Suppressor macrophage treated with lipopolysaccharide for 1 hour (primary cell): ENCODE data around the gene UNC45A.

Experiments used
- DNase-seq, 3 donors: peaks; one replicate each; pipeline ENCODE4 v3.0.0-alpha.2; 2020 to 2022

UNC45A gene

GRCh38 chr15:90946941-90947576 lies 12.0 kb downstream of the UNC45A start:
- DNase-seq, result no peak

GRCh38 chr15:90947577-90948357 lies 12.7 kb downstream of the UNC45A start:
- DNase-seq, result no peak

- DNase-seq, result no peak
Measured at GRCh38 chr15:90948506-90948905, 13.4 kb downstream of the UNC45A start.

GRCh38 chr15:90949979-90950675 lies 15.0 kb downstream of the UNC45A start:
- no peak for DNase-seq

GRCh38 chr15:90950676-90951075 lies 15.6 kb downstream of the UNC45A start:
- no peak for DNase-seq

- DNase-seq, result no peak
Measured at GRCh38 chr15:90952901-90953677, 18.0 kb downstream of the UNC45A start.

GRCh38 chr15:90953947-90954711 lies 19.0 kb downstream of the UNC45A start:
- no peak for DNase-seq

GRCh38 chr15:90954712-90955623 lies 19.9 kb downstream of the UNC45A start, which contains the start of gene RCCD1:
Gene RCCD1, plus strand, starts transcription at chr15:90954884. Its CDS starts 1,851 bp downstream, at chr15:90956735.
- DNase-seq, result peak; percentile 96 to 97 (median 97)

- DNase-seq, result no peak
Measured at GRCh38 chr15:90955624-90956273, 20.7 kb downstream of the UNC45A start.

- DNase-seq, result peak; percentile 73 to 91 (median 73)
Measured at GRCh38 chr15:90956274-90957030, 21.4 kb downstream of the UNC45A start.

GRCh38 chr15:90957031-90957790 lies 22.1 kb downstream of the UNC45A start:
- DNase-seq, result peak in 1 of 3 donors; percentile 25

- DNase-seq, result no peak
Measured at GRCh38 chr15:90957791-90958190, 22.7 kb downstream of the UNC45A start.

GRCh38 chr15:90959028-90959595 lies 24.0 kb downstream of the UNC45A start:
- DNase-seq, result no peak

- no peak for DNase-seq
Measured at GRCh38 chr15:90959894-90960293, 24.8 kb downstream of the UNC45A start.

- no peak for DNase-seq
Measured at GRCh38 chr15:90960298-90961091, 25.4 kb downstream of the UNC45A start.

GRCh38 chr15:90962021-90962420 lies 26.9 kb downstream of the UNC45A start:
- DNase-seq, result no peak

- DNase-seq, result no peak
Measured at GRCh38 chr15:90966262-90966661, 31.2 kb downstream of the UNC45A start.

GRCh38 chr15:90967206-90967605 lies 32.1 kb downstream of the UNC45A start:
- DNase-seq, result no peak
